Measurements from ENCODE around the gene PRDM5. TPM values are rescaled to one million over a fixed set of nuclear protein-coding genes. Genes with fewer than 3 reads are reported as not detected.

The PRDM5 gene
- total and polyA plus RNA-seq, 10 of the 15 experiments (the other 5 are each of a cell fraction or from before 2014, with no cell fraction given): 0.07 TPM; not detected in 9

DNA sequence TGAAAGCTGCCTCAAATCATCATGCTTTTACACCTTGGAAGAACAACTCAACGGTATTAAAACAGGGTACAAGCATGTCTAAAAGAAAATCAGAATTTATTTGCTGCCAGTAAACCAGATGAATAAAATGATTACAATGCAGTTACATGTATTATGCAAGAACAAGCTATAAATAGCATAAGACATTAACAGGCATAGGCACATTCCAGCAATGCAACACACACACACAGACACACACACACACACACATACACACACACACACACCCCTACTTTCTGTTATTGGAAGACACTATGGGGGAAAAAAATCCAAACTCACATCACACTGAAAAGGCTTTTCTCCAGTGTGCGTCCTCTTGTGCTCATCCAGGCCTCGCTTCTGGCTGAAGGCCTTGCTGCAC lies 212.5 kb downstream of the PRDM5 start (continued):
- TF ChIP-seq, protein P1, sequence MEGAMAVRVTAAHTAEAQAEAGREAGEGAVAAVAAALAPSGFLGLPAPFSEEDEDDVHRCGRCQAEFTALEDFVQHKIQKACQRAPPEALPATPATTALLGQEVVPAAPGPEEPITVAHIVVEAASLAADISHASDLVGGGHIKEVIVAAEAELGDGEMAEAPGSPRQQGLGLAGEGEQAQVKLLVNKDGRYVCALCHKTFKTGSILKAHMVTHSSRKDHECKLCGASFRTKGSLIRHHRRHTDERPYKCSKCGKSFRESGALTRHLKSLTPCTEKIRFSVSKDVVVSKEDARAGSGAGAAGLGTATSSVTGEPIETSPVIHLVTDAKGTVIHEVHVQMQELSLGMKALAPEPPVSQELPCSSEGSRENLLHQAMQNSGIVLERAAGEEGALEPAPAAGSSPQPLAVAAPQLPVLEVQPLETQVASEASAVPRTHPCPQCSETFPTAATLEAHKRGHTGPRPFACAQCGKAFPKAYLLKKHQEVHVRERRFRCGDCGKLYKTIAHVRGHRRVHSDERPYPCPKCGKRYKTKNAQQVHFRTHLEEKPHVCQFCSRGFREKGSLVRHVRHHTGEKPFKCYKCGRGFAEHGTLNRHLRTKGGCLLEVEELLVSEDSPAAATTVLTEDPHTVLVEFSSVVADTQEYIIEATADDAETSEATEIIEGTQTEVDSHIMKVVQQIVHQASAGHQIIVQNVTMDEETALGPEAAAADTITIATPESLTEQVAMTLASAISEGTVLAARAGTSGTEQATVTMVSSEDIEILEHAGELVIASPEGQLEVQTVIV (IDR thresholded peaks at IDR 0.05; ENCODE audit: borderline replicate concordance, partially characterized antibody): no peak
- TF ChIP-seq MEF2A (IDR thresholded peaks at IDR 0.05; ENCODE audit: insufficient read depth, low read depth, low read length) (no peak), ASH2L (IDR thresholded peaks at IDR 0.05; ENCODE audit: borderline replicate concordance, low read depth) (no peak), SREBF1 (IDR thresholded peaks at IDR 0.05; ENCODE audit: low read length) (no peak), HDGF (IDR thresholded peaks at IDR 0.05) (no peak)

DNA sequence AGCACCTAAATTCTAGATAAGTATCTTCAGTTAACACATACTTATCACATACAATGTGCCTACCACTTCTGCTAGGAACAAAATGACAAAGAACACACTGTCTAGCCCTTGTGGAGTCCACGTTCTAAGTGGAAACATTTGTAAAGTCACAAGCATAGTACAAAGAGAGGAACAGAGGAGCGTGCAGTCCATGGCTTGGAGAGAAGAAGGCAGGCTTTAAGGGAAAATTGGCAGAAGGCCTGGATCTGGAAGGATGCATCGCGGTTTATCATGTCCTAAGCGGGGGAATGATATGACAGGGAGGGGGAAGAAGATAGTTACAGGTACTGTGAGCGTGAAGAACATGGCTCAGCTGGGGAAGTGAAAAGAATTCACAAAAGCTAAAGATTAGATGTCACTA lies 218.0 kb downstream of the PRDM5 start:
- 31% methylated on average over 6 of the region's 6 CpGs for WGBS (ENCODE audit: insufficient coverage, insufficient replicate concordance, low lambda C conversion rate, missing lambda C conversion rate)
- in situ Hi-C loops (cut with MboI) (no loop called here), intact Hi-C loops (cut with micrococcal nuclease; ENCODE audit: unreplicated experiment) (no loop called here)
- no TSS peak for BruUV-seq (replicated peaks)
- SMC1A ChIA-PET (ENCODE audit: uncharacterized antibody, unreplicated experiment): no interaction called here
- H3K4me2 ChIP-seq (ENCODE audit: control insufficient read depth, insufficient read depth): no peak overlapping the region
- H4K20me1 ChIP-seq (ENCODE audit: control insufficient read depth, insufficient read depth): no peaks in the 10 kb centered on the region
- H3K9ac ChIP-seq (ENCODE audit: control insufficient read depth, insufficient read depth, low read length): no peak overlapping the region
- DNase-seq (ENCODE audit: low read depth, low spot score): no peak
- H3K36me3 ChIP-seq (ENCODE audit: control insufficient read depth in 2 of 2, insufficient read depth in 2 of 2, low read length in 1 of 2): no peaks in the 10 kb centered on the region
- H3K79me2 ChIP-seq (ENCODE audit: control insufficient read depth, insufficient read depth, low read length): no peaks in the 10 kb centered on the region
- FAIRE-seq: no peak
- no peaks in the 10 kb centered on the region for H3K4me1 ChIP-seq (ENCODE audit: control insufficient read depth, insufficient read depth, low read length)
- ATAC-seq: no peak
- no peaks in the 10 kb centered on the region for H3K27me3 ChIP-seq (replicated peaks in 1 of 2; ENCODE audit: control insufficient read depth in 2 of 2, insufficient read depth in 2 of 2, low read length in 1 of 2)
- no peak overlapping the region for H3K4me3 ChIP-seq
- no peaks in the 10 kb centered on the region for H3K9me3 ChIP-seq (replicated peaks; ENCODE audit: control insufficient read depth, insufficient read depth, low read length)
- CTCF ChIA-PET: no interaction called here
- no peak overlapping the region for H3K27ac ChIP-seq (ENCODE audit: control insufficient read depth, insufficient read depth)
- H2AFZ ChIP-seq (ENCODE audit: control insufficient read depth, low read depth, low read length): no peak overlapping the region
- POLR2A ChIA-PET: no interaction called here
- RAD21 ChIA-PET (ENCODE audit: unreplicated experiment): no interaction called here
- TF ChIP-seq EED (IDR thresholded peaks at IDR 0.05; ENCODE audit: low read depth) (no peak), NFXL1 (IDR thresholded peaks at IDR 0.05; ENCODE audit: borderline replicate concordance) (no peak), POLR2A (IDR thresholded peaks at IDR 0.05; ENCODE audit: low read depth, low read length) (no peak), CHD1 (IDR thresholded peaks at IDR 0.05; ENCODE audit: low read depth, low read length) (no peak), JUNB (IDR thresholded peaks at IDR 0.05) (no peak), CHD4 (IDR thresholded peaks at IDR 0.05) (no peak), NR2C1 (IDR thresholded peaks at IDR 0.05) (no peak)
- TF ChIP-seq, protein P2, sequence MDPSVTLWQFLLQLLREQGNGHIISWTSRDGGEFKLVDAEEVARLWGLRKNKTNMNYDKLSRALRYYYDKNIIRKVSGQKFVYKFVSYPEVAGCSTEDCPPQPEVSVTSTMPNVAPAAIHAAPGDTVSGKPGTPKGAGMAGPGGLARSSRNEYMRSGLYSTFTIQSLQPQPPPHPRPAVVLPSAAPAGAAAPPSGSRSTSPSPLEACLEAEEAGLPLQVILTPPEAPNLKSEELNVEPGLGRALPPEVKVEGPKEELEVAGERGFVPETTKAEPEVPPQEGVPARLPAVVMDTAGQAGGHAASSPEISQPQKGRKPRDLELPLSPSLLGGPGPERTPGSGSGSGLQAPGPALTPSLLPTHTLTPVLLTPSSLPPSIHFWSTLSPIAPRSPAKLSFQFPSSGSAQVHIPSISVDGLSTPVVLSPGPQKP (IDR thresholded peaks at IDR 0.05; ENCODE audit: low read depth, low read length): no peak
- TF ChIP-seq, protein P3, sequence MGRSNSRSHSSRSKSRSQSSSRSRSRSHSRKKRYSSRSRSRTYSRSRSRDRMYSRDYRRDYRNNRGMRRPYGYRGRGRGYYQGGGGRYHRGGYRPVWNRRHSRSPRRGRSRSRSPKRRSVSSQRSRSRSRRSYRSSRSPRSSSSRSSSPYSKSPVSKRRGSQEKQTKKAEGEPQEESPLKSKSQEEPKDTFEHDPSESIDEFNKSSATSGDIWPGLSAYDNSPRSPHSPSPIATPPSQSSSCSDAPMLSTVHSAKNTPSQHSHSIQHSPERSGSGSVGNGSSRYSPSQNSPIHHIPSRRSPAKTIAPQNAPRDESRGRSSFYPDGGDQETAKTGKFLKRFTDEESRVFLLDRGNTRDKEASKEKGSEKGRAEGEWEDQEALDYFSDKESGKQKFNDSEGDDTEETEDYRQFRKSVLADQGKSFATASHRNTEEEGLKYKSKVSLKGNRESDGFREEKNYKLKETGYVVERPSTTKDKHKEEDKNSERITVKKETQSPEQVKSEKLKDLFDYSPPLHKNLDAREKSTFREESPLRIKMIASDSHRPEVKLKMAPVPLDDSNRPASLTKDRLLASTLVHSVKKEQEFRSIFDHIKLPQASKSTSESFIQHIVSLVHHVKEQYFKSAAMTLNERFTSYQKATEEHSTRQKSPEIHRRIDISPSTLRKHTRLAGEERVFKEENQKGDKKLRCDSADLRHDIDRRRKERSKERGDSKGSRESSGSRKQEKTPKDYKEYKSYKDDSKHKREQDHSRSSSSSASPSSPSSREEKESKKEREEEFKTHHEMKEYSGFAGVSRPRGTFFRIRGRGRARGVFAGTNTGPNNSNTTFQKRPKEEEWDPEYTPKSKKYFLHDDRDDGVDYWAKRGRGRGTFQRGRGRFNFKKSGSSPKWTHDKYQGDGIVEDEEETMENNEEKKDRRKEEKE (IDR thresholded peaks at IDR 0.05): no peak
- TF ChIP-seq, protein P4, sequence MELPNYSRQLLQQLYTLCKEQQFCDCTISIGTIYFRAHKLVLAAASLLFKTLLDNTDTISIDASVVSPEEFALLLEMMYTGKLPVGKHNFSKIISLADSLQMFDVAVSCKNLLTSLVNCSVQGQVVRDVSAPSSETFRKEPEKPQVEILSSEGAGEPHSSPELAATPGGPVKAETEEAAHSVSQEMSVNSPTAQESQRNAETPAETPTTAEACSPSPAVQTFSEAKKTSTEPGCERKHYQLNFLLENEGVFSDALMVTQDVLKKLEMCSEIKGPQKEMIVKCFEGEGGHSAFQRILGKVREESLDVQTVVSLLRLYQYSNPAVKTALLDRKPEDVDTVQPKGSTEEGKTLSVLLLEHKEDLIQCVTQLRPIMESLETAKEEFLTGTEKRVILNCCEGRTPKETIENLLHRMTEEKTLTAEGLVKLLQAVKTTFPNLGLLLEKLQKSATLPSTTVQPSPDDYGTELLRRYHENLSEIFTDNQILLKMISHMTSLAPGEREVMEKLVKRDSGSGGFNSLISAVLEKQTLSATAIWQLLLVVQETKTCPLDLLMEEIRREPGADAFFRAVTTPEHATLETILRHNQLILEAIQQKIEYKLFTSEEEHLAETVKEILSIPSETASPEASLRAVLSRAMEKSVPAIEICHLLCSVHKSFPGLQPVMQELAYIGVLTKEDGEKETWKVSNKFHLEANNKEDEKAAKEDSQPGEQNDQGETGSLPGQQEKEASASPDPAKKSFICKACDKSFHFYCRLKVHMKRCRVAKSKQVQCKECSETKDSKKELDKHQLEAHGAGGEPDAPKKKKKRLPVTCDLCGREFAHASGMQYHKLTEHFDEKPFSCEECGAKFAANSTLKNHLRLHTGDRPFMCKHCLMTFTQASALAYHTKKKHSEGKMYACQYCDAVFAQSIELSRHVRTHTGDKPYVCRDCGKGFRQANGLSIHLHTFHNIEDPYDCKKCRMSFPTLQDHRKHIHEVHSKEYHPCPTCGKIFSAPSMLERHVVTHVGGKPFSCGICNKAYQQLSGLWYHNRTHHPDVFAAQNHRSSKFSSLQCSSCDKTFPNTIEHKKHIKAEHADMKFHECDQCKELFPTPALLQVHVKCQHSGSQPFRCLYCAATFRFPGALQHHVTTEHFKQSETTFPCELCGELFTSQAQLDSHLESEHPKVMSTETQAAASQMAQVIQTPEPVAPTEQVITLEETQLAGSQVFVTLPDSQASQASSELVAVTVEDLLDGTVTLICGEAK (IDR thresholded peaks at IDR 0.05; ENCODE audit: borderline replicate concordance): no peak
